ENCODE results near the gene KCTD8.

- TF ChIP-seq CTCF (IDR thresholded peaks at IDR 0.05; ENCODE audit: low read depth, low read length), result peak; percentile 17
- no peak for TF ChIP-seq POLR2A (IDR thresholded peaks at IDR 0.05; ENCODE audit: extremely low read depth, insufficient read length)
- no peak for TF ChIP-seq MAX (IDR thresholded peaks at IDR 0.05; ENCODE audit: low read depth, low read length)
- no peak for TF ChIP-seq MYC (IDR thresholded peaks at IDR 0.05; ENCODE audit: low read depth, low read length)
These were observed 22.9 kb downstream of the KCTD8 start for GRCh38 chr4:44425614-44426208.
